DND-41 (cell line): ENCODE data around the gene CHST12.

Experiments used
- ATAC-seq: fragments of 200-7000 bp; cut with Tn5 transposase; 3 replicates; pipeline ENCODE4 v1.9.1; 2021; ENCODE audit warnings: low read depth; ENCODE audit not compliant: insufficient read depth
- DNase-seq: peaks from one replicate; pipeline ENCODE4 v3.0.0-alpha.2; 2020
- H2AFZ ChIP-seq: 2 replicates; pipeline ENCODE4 v1.6.0; 2012; ENCODE audit warnings: low read depth, low read length
- H3K27ac ChIP-seq: 2 replicates; pipeline ENCODE4 v1.5.1; 2012; ENCODE audit warnings: low read length, inconsistent platforms
- H3K27me3 ChIP-seq: fragments of 200-600 bp; sonication (generic); 2 replicates; pipeline ENCODE4 v1.6.0; 2012; ENCODE audit warnings: low read length, mild to moderate bottlenecking, inconsistent platforms; ENCODE audit not compliant: insufficient read depth, poor library complexity
- H3K36me3 ChIP-seq: 2 replicates; pipeline ENCODE4 v1.5.1; 2012; ENCODE audit warnings: low read length, inconsistent platforms; ENCODE audit not compliant: insufficient read depth
- H3K4me1 ChIP-seq: 2 replicates; pipeline ENCODE4 v1.5.1; 2012; ENCODE audit warnings: mild to moderate bottlenecking, low read length; ENCODE audit not compliant: insufficient read depth
- H3K4me2 ChIP-seq: 2 replicates; pipeline ENCODE4 v1.6.0; 2012; ENCODE audit warnings: mild to moderate bottlenecking, moderate library complexity, low read length, inconsistent platforms; ENCODE audit not compliant: insufficient read depth
- H3K4me3 ChIP-seq, 2 experiments: fragments of 200-600 bp in 1 of 2; shearing (Covaris generic) in 1 of 2; 2 replicates each; pipeline ENCODE4 v1.5.1; 2012 to 2016; ENCODE audit warnings: inconsistent platforms in 2 of 2, low read length in 2 of 2, mild to moderate bottlenecking in 2 of 2, low read depth in 1 of 2, moderate library complexity in 1 of 2
- H3K79me2 ChIP-seq: 2 replicates; pipeline ENCODE4 v1.6.0; 2012; ENCODE audit warnings: low read length, inconsistent platforms; ENCODE audit not compliant: insufficient read depth
- H3K9ac ChIP-seq: 2 replicates; pipeline ENCODE4 v1.6.0; 2012; ENCODE audit warnings: low read depth, mild to moderate bottlenecking, inconsistent platforms, low read length, moderate library complexity
- H3K9me3 ChIP-seq: 2 replicates; pipeline ENCODE4 v1.5.1; 2012; ENCODE audit warnings: low read length, moderate library complexity, mild to moderate bottlenecking, inconsistent platforms; ENCODE audit not compliant: insufficient read depth, severe bottlenecking
- H4K20me1 ChIP-seq: 2 replicates; pipeline ENCODE4 v1.6.0; 2012; ENCODE audit warnings: low read length; ENCODE audit not compliant: insufficient read depth
- CTCF ChIP-seq: IDR thresholded peaks from 2 replicates; pipeline ENCODE4 v1.5.1; 2012; ENCODE audit warnings: borderline replicate concordance, low read length, moderate library complexity, mild to moderate bottlenecking; ENCODE audit not compliant: poor library complexity, severe bottlenecking; ENCODE audit errors: extremely low read depth
- EZH2 ChIP-seq: IDR thresholded peaks from 3 replicates; pipeline ENCODE4 v1.6.1; 2012; ENCODE audit warnings: borderline replicate concordance, low read depth, mild to moderate bottlenecking, moderate library complexity, low read length, inconsistent platforms; ENCODE audit not compliant: severe bottlenecking

Gene CHST12

GRCh38 chr7:2399848-2400587, 3.4 kb upstream of the CHST12 start:
- Histone ChIP-seq H3K27me3 (no peaks in the 10 kb centered on the region), H3K9me3 (no peaks in the 10 kb centered on the region), H3K4me2 (no peak overlapping the region), H3K4me3 (no peak overlapping the region), H4K20me1 (peaks cover 6% of the 10 kb centered on the region), H3K27ac (peak overlapping the region; percentile 15; the same call in 1 of the 2 replicates), H3K4me1 (peaks cover 31% of the 10 kb centered on the region), H3K9ac (no peak overlapping the region), H3K79me2 (peaks cover 11% of the 10 kb centered on the region), H3K36me3 (no peaks in the 10 kb centered on the region), H2AFZ (no peak overlapping the region; the same call in 1 of the 2 replicates)
- TF ChIP-seq EZH2: no peak
- TF ChIP-seq CTCF: no peak
- ATAC-seq (peak; percentile 52), DNase-seq (peak; percentile 71)

DNA sequence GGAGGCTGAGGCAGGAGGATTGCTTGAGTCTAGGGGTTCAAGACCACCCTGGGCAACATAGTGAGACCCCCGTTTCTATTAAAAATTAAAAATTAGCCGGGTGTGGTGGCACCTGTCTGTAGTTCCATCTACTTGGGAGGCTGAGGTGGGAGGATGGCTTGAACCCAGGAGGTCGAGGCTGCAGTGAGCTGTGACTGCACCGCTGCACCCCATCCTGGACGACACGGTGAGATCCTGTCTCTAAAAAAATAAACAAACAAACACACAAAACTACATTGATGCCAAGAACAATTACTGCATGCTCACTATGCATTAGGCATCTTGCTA, 761 bp upstream of the CHST12 start:
- Histone ChIP-seq H3K79me2 (peaks cover 11% of the 10 kb centered on the region), H4K20me1 (peaks cover 14% of the 10 kb centered on the region), H3K27me3 (no peaks in the 10 kb centered on the region), H2AFZ (peak overlapping the region; percentile 78), H3K36me3 (no peaks in the 10 kb centered on the region), H3K4me2 (peak overlapping the region; percentile 91), H3K4me1 (peaks cover 55% of the 10 kb centered on the region), H3K9ac (peak overlapping the region; percentile 50), H3K27ac (peak overlapping the region; percentile 61), H3K4me3 (peak overlapping the region; percentile 24 to 65; a peak in 3 of 4 replicates), H3K9me3 (no peaks in the 10 kb centered on the region)
- ATAC-seq (no peak), DNase-seq (no peak)
- TF ChIP-seq CTCF (no peak), EZH2 (no peak)

DNA sequence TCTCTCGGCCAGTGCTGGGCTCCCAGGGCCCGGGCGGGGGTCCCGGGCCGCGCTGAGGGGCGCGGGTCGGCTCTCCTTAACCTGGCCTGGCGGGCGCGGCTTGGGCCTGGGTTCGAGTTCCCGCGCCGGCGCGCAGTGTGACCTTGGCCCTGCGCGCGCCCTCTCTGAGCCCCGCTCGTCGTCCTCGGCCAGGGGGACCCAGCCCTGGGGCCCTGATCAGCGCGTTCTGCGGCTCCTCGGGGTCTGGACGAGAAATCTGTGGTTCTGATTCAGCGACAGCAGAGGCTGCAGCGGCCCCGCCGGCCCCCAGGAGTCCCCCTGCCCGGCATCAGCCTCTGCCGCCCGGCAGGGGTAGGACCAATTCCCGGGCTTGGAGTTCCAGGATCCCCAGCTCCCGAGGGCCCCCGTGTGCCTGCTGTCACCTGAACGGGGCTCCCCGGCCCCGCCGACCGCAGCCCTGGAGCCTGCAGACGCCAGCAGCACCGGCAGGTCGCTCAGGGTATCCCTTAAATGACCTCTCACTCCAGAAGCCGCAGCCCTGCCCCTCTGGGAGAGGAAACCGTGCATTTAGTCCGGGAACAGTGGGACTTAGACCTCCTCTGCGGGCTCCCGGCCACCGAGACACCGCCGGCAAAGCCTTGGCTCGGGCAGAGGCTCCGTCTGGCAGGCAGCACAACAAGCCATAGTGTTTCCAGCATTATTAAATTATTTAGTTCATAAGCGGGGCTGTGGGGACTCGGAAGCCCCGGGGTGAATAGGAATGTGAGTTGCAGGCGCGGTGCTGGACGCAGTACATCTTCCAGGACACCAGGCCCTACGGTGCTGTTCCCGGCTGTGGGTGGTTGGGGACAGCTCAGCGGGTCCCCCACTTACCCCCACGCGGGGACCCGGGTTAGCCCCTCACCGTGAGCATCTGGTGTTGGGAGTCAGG, 572 bp downstream of the CHST12 start:
- peak; percentile 4 for TF ChIP-seq CTCF
- no peak for TF ChIP-seq EZH2
- Histone ChIP-seq H3K9me3 (no peaks in the 10 kb centered on the region), H3K27ac (peak overlapping the region; percentile 55; the same call in 1 of the 2 replicates), H3K4me1 (peaks cover 55% of the 10 kb centered on the region), H3K79me2 (peaks cover 19% of the 10 kb centered on the region), H3K9ac (peak overlapping the region; percentile 78), H2AFZ (peak overlapping the region; percentile 56), H3K4me3 (peak overlapping the region; percentile 72 to 83), H4K20me1 (peaks cover 25% of the 10 kb centered on the region), H3K4me2 (peak overlapping the region; percentile 81), H3K36me3 (no peaks in the 10 kb centered on the region), H3K27me3 (no peaks in the 10 kb centered on the region)
- ATAC-seq (peak; percentile 29), DNase-seq (peak; percentile 37)
